WTC11 (cell line): Measurements from ENCODE around the gene GREM1.

ENCODE experiments used
- CTCF ChIP-seq: fragments of 200-600 bp; IDR thresholded peaks from 2 replicates; pipeline ENCODE4 v1.8.0; 2022; ENCODE audit warnings: antibody characterized with exemption
- TCF7 ChIP-seq: sonication (generic); formaldehyde crosslinking; IDR thresholded peaks from 2 replicates; pipeline ENCODE4 v1.8.0; 2022; ENCODE audit warnings: mild to moderate bottlenecking, low read depth, missing genetic modification reagents, moderate library complexity
- TP53 ChIP-seq: sonication (generic); formaldehyde crosslinking; IDR thresholded peaks from 2 replicates; pipeline ENCODE4 v1.8.1; 2023; ENCODE audit warnings: mild to moderate bottlenecking, missing genetic modification reagents
- TF ChIP-seq, protein P1 (sequence below): sonication (generic); formaldehyde crosslinking; IDR thresholded peaks from 2 replicates; pipeline ENCODE4 v1.8.1; 2022; ENCODE audit warnings: mild to moderate bottlenecking, missing genetic modification reagents, moderate library complexity, borderline replicate concordance

GRCh38 chr15:32716216-32716914, 1.4 kb upstream of the GREM1 start:
- TF ChIP-seq, protein P1, sequence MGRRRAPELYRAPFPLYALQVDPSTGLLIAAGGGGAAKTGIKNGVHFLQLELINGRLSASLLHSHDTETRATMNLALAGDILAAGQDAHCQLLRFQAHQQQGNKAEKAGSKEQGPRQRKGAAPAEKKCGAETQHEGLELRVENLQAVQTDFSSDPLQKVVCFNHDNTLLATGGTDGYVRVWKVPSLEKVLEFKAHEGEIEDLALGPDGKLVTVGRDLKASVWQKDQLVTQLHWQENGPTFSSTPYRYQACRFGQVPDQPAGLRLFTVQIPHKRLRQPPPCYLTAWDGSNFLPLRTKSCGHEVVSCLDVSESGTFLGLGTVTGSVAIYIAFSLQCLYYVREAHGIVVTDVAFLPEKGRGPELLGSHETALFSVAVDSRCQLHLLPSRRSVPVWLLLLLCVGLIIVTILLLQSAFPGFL (CRISPR knock-in tag): no peak
- TF ChIP-seq CTCF (no peak), TP53 (CRISPR knock-in tag) (no peak), TCF7 (CRISPR knock-in tag) (no peak)
